ENCODE data around the gene TMEM263.
"Not testable (repeated sequence)": the region's sequence is repeated elsewhere in the genome, so short reads cannot be mapped to it uniquely, and the experiment has no call there.

The TMEM263 gene

GRCh38 chr12:106987846-106988245 is 32.1 kb downstream of the TMEM263 start:
- in situ Hi-C loops (cut with HindIII; ENCODE audit: low sequenced_read_pairs), result no loop called here
- DNase-seq (ENCODE audit: low read depth, low spot score), result no peak
- no peak for TF ChIP-seq CTCF (IDR thresholded peaks at IDR 0.05; ENCODE audit: low read depth, low read length)

GRCh38 chr12:106994579-106995220 is 39.0 kb downstream of the TMEM263 start:
- no peak overlapping the region for H3K4me3 ChIP-seq (ENCODE audit: low read depth, low read length)
- in situ Hi-C loops (cut with HindIII; ENCODE audit: low sequenced_read_pairs), result no loop called here
- no peak for TF ChIP-seq CTCF (IDR thresholded peaks at IDR 0.05; ENCODE audit: low read depth, low read length)
- DNase-seq (ENCODE audit: low read depth, low spot score), result no peak

More at GRCh38 chr12:106987846-106988245, 32.1 kb downstream of the TMEM263 start:
- no peak overlapping the region for H3K4me3 ChIP-seq (ENCODE audit: low read depth, low read length)

- in situ Hi-C loops (cut with HindIII; ENCODE audit: low sequenced_read_pairs); DNase-seq (ENCODE audit: low read depth, low spot score); H3K4me3 ChIP-seq (ENCODE audit: low read depth, low read length): not testable (repeated sequence)
Observed at GRCh38 chr12:106996102-106996501, 40.4 kb downstream of the TMEM263 start.

GRCh38 chr12:106997916-106998315 is 42.2 kb downstream of the TMEM263 start:
- no peak overlapping the region for H3K4me3 ChIP-seq (ENCODE audit: low read depth, low read length)
- in situ Hi-C loops (cut with HindIII; ENCODE audit: low sequenced_read_pairs), result no loop called here
- no peak for DNase-seq (ENCODE audit: low read depth, low spot score)
- TF ChIP-seq CTCF (IDR thresholded peaks at IDR 0.05; ENCODE audit: low read depth, low read length), result no peak

- in situ Hi-C loops (cut with HindIII; ENCODE audit: low sequenced_read_pairs), result no loop called here
- DNase-seq (ENCODE audit: low read depth, low spot score), result no peak
- no peak overlapping the region for H3K4me3 ChIP-seq (ENCODE audit: low read depth, low read length)
- TF ChIP-seq CTCF (IDR thresholded peaks at IDR 0.05; ENCODE audit: low read depth, low read length), result no peak
Observed at GRCh38 chr12:106999446-106999845, 43.7 kb downstream of the TMEM263 start.

GRCh38 chr12:107002665-107003064 is 47.0 kb downstream of the TMEM263 start:
- H3K4me3 ChIP-seq (ENCODE audit: low read depth, low read length); in situ Hi-C loops (cut with HindIII; ENCODE audit: low sequenced_read_pairs); DNase-seq (ENCODE audit: low read depth, low spot score): not testable (repeated sequence)

- in situ Hi-C loops (cut with HindIII; ENCODE audit: low sequenced_read_pairs), result no loop called here
- H3K4me3 ChIP-seq (ENCODE audit: low read depth, low read length), result no peak overlapping the region
- no peak for TF ChIP-seq CTCF (IDR thresholded peaks at IDR 0.05; ENCODE audit: low read depth, low read length)
- DNase-seq (ENCODE audit: low read depth, low spot score), result no peak
Observed at GRCh38 chr12:107007411-107007810, 51.7 kb downstream of the TMEM263 start.

GRCh38 chr12:107011519-107011918 is 55.8 kb downstream of the TMEM263 start:
- no peak for TF ChIP-seq CTCF (IDR thresholded peaks at IDR 0.05; ENCODE audit: low read depth, low read length)
- in situ Hi-C loops (cut with HindIII; ENCODE audit: low sequenced_read_pairs), result no loop called here
- no peak for DNase-seq (ENCODE audit: low read depth, low spot score)
- H3K4me3 ChIP-seq (ENCODE audit: low read depth, low read length), result no peak overlapping the region
